Common myeloid progenitor, CD34-positive (primary cell): ENCODE measurements around the gene TUT7.
A peak's percentile ranks its signal among the peaks of the same experiment; 100 is the strongest.

Experiments
- CTCF ChIA-PET: fragments of 350-600 bp; sonication (Branson Sonifier 250); formaldehyde crosslinking; loops from one replicate; lab custom pipeline; 2021; ENCODE audit warnings: antibody characterized with exemption; lab: Charles Lee
- POLR2A ChIA-PET: fragments of 350-600 bp; sonication (Branson Sonifier 250); formaldehyde crosslinking; loops from one replicate; lab custom pipeline; 2021; ENCODE audit warnings: antibody characterized with exemption; lab: Charles Lee
- DNase-seq, 3 donors: peaks; one replicate each; pipeline versions ENCODE4 v3.0.0 to v3.0.0-alpha.2; 2013
- H3K27ac ChIP-seq, 2 experiments: 1 replicate in 1 of 2; 2 replicates in 1 of 2; pipeline ENCODE4 v1.7.0; 2013; ENCODE audit warnings: inconsistent platforms in 2 of 2, low read length in 2 of 2, mild to moderate bottlenecking in 2 of 2, low read depth in 1 of 2, moderate library complexity in 1 of 2; ENCODE audit not compliant: severe bottlenecking in 2 of 2, insufficient read depth in 1 of 2, poor library complexity in 1 of 2
- H3K27me3 ChIP-seq, 5 experiments: replicated peaks in 2 of 5; 1 replicate in 3 of 5; 2 replicates in 2 of 5; pipeline versions ENCODE4 v1.6.1 to v1.7.0; 2013; ENCODE audit warnings: low read length in 4 of 5, mild to moderate bottlenecking in 2 of 5, moderate library complexity in 2 of 5, inconsistent platforms in 1 of 5; ENCODE audit not compliant: insufficient read depth in 5 of 5, control insufficient read depth in 4 of 5
- H3K36me3 ChIP-seq, 4 experiments: 1 replicate in 2 of 4; 2 replicates in 2 of 4; pipeline versions ENCODE4 v1.6.1 to v1.7.0; 2013; ENCODE audit warnings: low read length in 3 of 4, control low read depth in 1 of 4, mild to moderate bottlenecking in 1 of 4; ENCODE audit not compliant: control insufficient read depth in 4 of 4, insufficient read depth in 4 of 4
- H3K4me1 ChIP-seq, 4 experiments: 1 replicate in 3 of 4; 2 replicates in 1 of 4; pipeline versions ENCODE4 v1.6.1 to v1.7.1; 2013; ENCODE audit warnings: low read length in 3 of 4, mild to moderate bottlenecking in 3 of 4, control low read depth in 1 of 4, inconsistent platforms in 1 of 4, moderate library complexity in 1 of 4; ENCODE audit not compliant: control insufficient read depth in 4 of 4, insufficient read depth in 4 of 4; ENCODE audit errors: control extremely low read depth in 1 of 4
- H3K4me3 ChIP-seq, 7 experiments: 1 replicate in 4 of 7; 2 replicates in 3 of 7; pipeline versions ENCODE4 v1.5.1 to v1.7.0; 2013; ENCODE audit warnings: mild to moderate bottlenecking in 7 of 7, low read length in 6 of 7, moderate library complexity in 6 of 7, inconsistent platforms in 2 of 7, low read depth in 2 of 7, control low read depth in 1 of 7; ENCODE audit not compliant: insufficient read depth in 4 of 7, control insufficient read depth in 1 of 7; ENCODE audit errors: extremely low read depth in 1 of 7
- H3K9me3 ChIP-seq, 5 experiments: 1 replicate in 4 of 5; 2 replicates in 1 of 5; pipeline versions ENCODE4 v1.6.1 to v1.7.1; 2013; ENCODE audit warnings: low read length in 4 of 5, mild to moderate bottlenecking in 2 of 5, inconsistent platforms in 1 of 5, low read depth in 1 of 5, moderate library complexity in 1 of 5; ENCODE audit not compliant: control insufficient read depth in 4 of 5, insufficient read depth in 2 of 5; ENCODE audit errors: control extremely low read depth in 1 of 5
- WGBS: methylation state at CpG from one replicate; pipeline ENCODE4 v1.1.5; 2013; ENCODE audit not compliant: insufficient coverage; 5-methylcytosine and 5-hydroxymethylcytosine counted together

Gene TUT7

GRCh38 chr9:86326536-86326935 lies 27.7 kb downstream of the TUT7 start:
- H3K9me3 ChIP-seq: no peaks in the 10 kb centered on the region
- ChIA-PET POLR2A (no interaction called here), CTCF (no interaction called here)
- H3K27me3 ChIP-seq: no peaks in the 10 kb centered on the region
- H3K4me1 ChIP-seq: peaks cover 0 to 3% (median 0%) of the 10 kb centered on the region in 4 experiments
- H3K4me3 ChIP-seq: no peak overlapping the region
- WGBS: 100% methylated on average over 2 of the region's 3 CpGs
- no peak overlapping the region for H3K27ac ChIP-seq
- peaks cover 39 to 72% (median 55%) of the 10 kb centered on the region in 4 experiments for H3K36me3 ChIP-seq
- no peak for DNase-seq

- CTCF ChIA-PET: no interaction called here
These were observed 29.3 kb downstream of the TUT7 start for GRCh38 chr9:86324901-86325300.

GRCh38 chr9:86324308-86324707 lies 29.9 kb downstream of the TUT7 start:
- 83% methylated on average over 1 of the region's 2 CpGs for WGBS
- H3K4me1 ChIP-seq: peaks cover 0 to 3% (median 0%) of the 10 kb centered on the region in 4 experiments
- H3K27me3 ChIP-seq: no peaks in the 10 kb centered on the region
- ChIA-PET CTCF (no interaction called here), POLR2A (no interaction called here)
- H3K36me3 ChIP-seq: peaks cover 49 to 83% (median 63%) of the 10 kb centered on the region in 4 experiments
- no peak for DNase-seq
- H3K4me3 ChIP-seq: no peak overlapping the region
- H3K27ac ChIP-seq: peak overlapping the region in 1 of 2 experiments; percentile 30
- no peaks in the 10 kb centered on the region for H3K9me3 ChIP-seq

More at GRCh38 chr9:86324901-86325300, 29.3 kb downstream of the TUT7 start:
- Histone ChIP-seq H3K4me3 (no peak overlapping the region), H3K4me1 (peaks cover 0 to 3% (median 0%) of the 10 kb centered on the region in 4 experiments), H3K27me3 (no peaks in the 10 kb centered on the region), H3K9me3 (no peaks in the 10 kb centered on the region), H3K36me3 (peaks cover 49 to 83% (median 64%) of the 10 kb centered on the region in 4 experiments), H3K27ac (no peak overlapping the region)
- no CpG with 5 or more reads among the region's 1 CpG for WGBS
- POLR2A ChIA-PET: interaction anchor here (0.7 kb wide), 1 partner anchor 66 kb away, joined by 3 read pairs; no protein-coding TSS in a partner anchor
- no peak for DNase-seq

- H3K4me1 ChIP-seq: peaks cover 0 to 3% (median 0%) of the 10 kb centered on the region in 4 experiments
- CTCF ChIA-PET: no interaction called here
- peak; percentile 10 to 76 (median 68) for DNase-seq
- WGBS: 59% methylated on average over 6 of the region's 8 CpGs
- no peak overlapping the region for H3K4me3 ChIP-seq
- H3K9me3 ChIP-seq: no peaks in the 10 kb centered on the region
- H3K36me3 ChIP-seq: peaks cover 47 to 89% (median 73%) of the 10 kb centered on the region in 4 experiments
- POLR2A ChIA-PET: no interaction called here
- H3K27ac ChIP-seq: peak overlapping the region in 1 of 2 experiments; percentile 19
- no peaks in the 10 kb centered on the region for H3K27me3 ChIP-seq
These were observed 31.1 kb downstream of the TUT7 start for GRCh38 chr9:86322973-86323644.

GRCh38 chr9:86321373-86321772 lies 32.8 kb downstream of the TUT7 start:
- POLR2A ChIA-PET: no interaction called here
- Histone ChIP-seq H3K36me3 (peaks cover 39 to 86% (median 67%) of the 10 kb centered on the region in 4 experiments), H3K27me3 (no peaks in the 10 kb centered on the region), H3K9me3 (no peaks in the 10 kb centered on the region), H3K4me3 (no peak overlapping the region), H3K27ac (no peak overlapping the region), H3K4me1 (peaks cover 0 to 3% (median 0%) of the 10 kb centered on the region in 4 experiments)
- CTCF ChIA-PET: no interaction called here
- no peak for DNase-seq
- 90% methylated on average over 2 of the region's 5 CpGs for WGBS

- CTCF ChIA-PET: interaction anchor here (1.0 kb wide), 1 partner anchor 9 kb away, joined by 3 read pairs; no protein-coding TSS in a partner anchor
- Histone ChIP-seq H3K27ac (no peak overlapping the region), H3K36me3 (peaks cover 29 to 84% (median 58%) of the 10 kb centered on the region in 4 experiments), H3K9me3 (no peaks in the 10 kb centered on the region), H3K27me3 (no peaks in the 10 kb centered on the region), H3K4me3 (no peak overlapping the region), H3K4me1 (no peaks in the 10 kb centered on the region)
- WGBS: 100% methylated on average over 3 of the region's 4 CpGs
- DNase-seq: no peak
- POLR2A ChIA-PET: no interaction called here
These were observed 36.0 kb downstream of the TUT7 start for GRCh38 chr9:86318187-86318586.

- DNase-seq: no peak
- Histone ChIP-seq H3K9me3 (no peaks in the 10 kb centered on the region), H3K27me3 (no peaks in the 10 kb centered on the region), H3K4me3 (no peak overlapping the region), H3K4me1 (no peaks in the 10 kb centered on the region), H3K27ac (no peak overlapping the region), H3K36me3 (peaks cover 24 to 70% (median 47%) of the 10 kb centered on the region in 4 experiments)
- ChIA-PET CTCF (interaction anchor here (1.5 kb wide), 1 partner anchor 15 kb away, joined by 4 read pairs; no protein-coding TSS in a partner anchor), POLR2A (interaction anchor here (0.6 kb wide), 1 partner anchor 22 kb away, joined by 4 read pairs; no protein-coding TSS in a partner anchor)
- no CpG with 5 or more reads among the region's 2 CpGs for WGBS
These were observed 39.1 kb downstream of the TUT7 start for GRCh38 chr9:86315078-86315477.
